Transverse colon (tissue), 4 donors: Measurements from ENCODE around the gene AMPD3. TPM values are rescaled to one million over a fixed set of nuclear protein-coding genes. Genes with fewer than 3 reads are reported as not detected.

Source experiments
- DNase-seq: peaks from one replicate; pipeline ENCODE4 v3.0.0-alpha.2; 2019
- H3K27ac ChIP-seq, 4 donors: fragments of 200-600 bp; sonication (generic); 2 replicates each; pipeline ENCODE4 v1.5.1; 2016 to 2018; ENCODE audit warnings: inconsistent platforms in 4 of 4
- H3K27me3 ChIP-seq: fragments of 200-600 bp; sonication (generic); 2 replicates; pipeline ENCODE4 v1.5.1; 2017; ENCODE audit warnings: inconsistent platforms
- H3K36me3 ChIP-seq, 4 donors: fragments of 200-600 bp; sonication (generic); 2 replicates each; pipeline ENCODE4 v1.5.1; 2017 to 2019; ENCODE audit warnings: inconsistent platforms in 4 of 4
- H3K4me1 ChIP-seq, 4 donors: fragments of 200-600 bp; sonication (generic); 2 replicates each; pipeline ENCODE4 v1.5.1; 2017 to 2020; ENCODE audit warnings: inconsistent platforms in 4 of 4
- H3K4me3 ChIP-seq, 4 donors: fragments of 200-600 bp; sonication (generic); 1 replicate in 1 of 4; 2 replicates in 3 of 4; pipeline versions ENCODE4 v1.5.1 to v1.6.1; 2017 to 2019; ENCODE audit warnings: inconsistent platforms in 4 of 4
- H3K9me3 ChIP-seq, 2 donors: fragments of 200-600 bp; sonication (generic); 2 replicates each; pipeline ENCODE4 v1.5.1; 2017 to 2019; ENCODE audit warnings: inconsistent platforms in 2 of 2
- EP300 ChIP-seq: sonication (generic); formaldehyde crosslinking; IDR thresholded peaks from one replicate; pipeline ENCODE4 v1.6.1; 2017; ENCODE audit warnings: antibody characterized with exemption, low read depth
- POLR2A ChIP-seq: fragments of 450-650 bp; IDR thresholded peaks from one replicate; pipeline ENCODE4 v1.6.1; 2016; ENCODE audit warnings: antibody characterized with exemption, mild to moderate bottlenecking, moderate library complexity
- POLR2AphosphoS5 ChIP-seq, 3 donors: sonication (generic); formaldehyde crosslinking; IDR thresholded peaks; one replicate each; pipeline ENCODE4 v1.6.1; 2016; ENCODE audit warnings: antibody characterized with exemption in 3 of 3
- WGBS, 2 donors: methylation state at CpG; one replicate each; pipeline ENCODE4 v1.1.5; 2018; ENCODE audit warnings: low coverage in 1 of 2; 5-methylcytosine and 5-hydroxymethylcytosine counted together
- in situ Hi-C, 4 donors: fragments of 200-750 bp; cut with MboI; loops; one replicate each; pipeline versions ENCODE4 v1.15.0 to v1.15.1; 2017; ENCODE audit warnings: low sequenced_read_pairs in 3 of 4, low pct_ligation_motif_present in 1 of 4, low pct_unique_long_range_greater_than_20kb in 1 of 4
- intact Hi-C: fragments of 100-400 bp; cut with DNase I; formaldehyde crosslinking; loops from one replicate; pipeline ENCODE4 v1.15.1; 2023; ENCODE audit warnings: low total_unique reads
- total RNA-seq, 4 donors: library from RNA; depleted of rRNA; stranded (reverse); fragments of >200 nt; gene quantifications; one replicate each; pipeline ENCODE4 v1.1.0, GENCODE V29; 2016
- TF ChIP-seq, protein P1 (sequence below), 5 experiments: fragments of 200-600 bp in 3 of 5; fragments of 450-650 bp in 2 of 5; sonication (generic) in 3 of 5; IDR thresholded peaks; 1 replicate in 2 of 5; 2 replicates in 3 of 5; pipeline ENCODE4 v1.5.1; 2016 to 2017; ENCODE audit warnings: antibody characterized with exemption in 5 of 5, inconsistent platforms in 3 of 5, mild to moderate bottlenecking in 2 of 5, moderate library complexity in 1 of 5

The AMPD3 gene
- total RNA-seq, 4 donors from 2014 or later: 2.4 to 32.9 (median 11.2) TPM

DNA sequence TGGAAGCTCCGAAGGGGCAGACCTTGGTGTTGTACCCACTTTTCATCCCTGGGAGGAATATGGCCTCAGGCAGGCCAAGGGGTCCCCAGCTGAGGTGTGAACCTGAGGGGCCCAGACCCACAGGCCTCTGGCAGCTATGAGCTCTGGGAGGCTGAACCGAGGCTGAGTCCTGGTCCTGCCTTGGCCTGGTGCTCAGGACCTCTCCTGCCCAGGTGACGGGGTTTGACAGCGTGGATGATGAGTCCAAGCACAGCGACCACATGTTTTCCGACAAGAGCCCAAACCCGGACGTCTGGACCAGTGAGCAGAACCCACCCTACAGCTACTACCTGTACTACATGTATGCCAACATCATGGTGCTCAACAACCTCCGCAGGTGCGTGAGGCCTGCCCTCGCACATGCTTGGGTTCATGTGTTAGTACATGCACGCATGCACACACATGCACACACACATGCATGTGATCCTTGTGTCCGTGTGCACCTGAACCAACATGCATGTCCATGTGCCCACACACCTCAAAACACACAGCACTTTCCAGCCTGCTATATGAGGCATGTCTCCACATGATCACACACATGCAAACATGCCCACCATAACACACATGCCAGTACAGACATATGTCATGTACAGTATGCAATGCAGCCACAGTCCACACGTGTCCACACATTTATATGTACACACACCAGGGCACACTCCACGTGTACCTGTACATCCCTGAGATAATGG, 45.0 kb downstream of the AMPD3 start:
- in situ Hi-C loops (no loop called here), intact Hi-C loops (no loop called here)
- no peaks in the 10 kb centered on the region for H3K27me3 ChIP-seq
- TF ChIP-seq POLR2A (no peak), POLR2AphosphoS5 (IDR thresholded peaks at IDR 0.05) (no peak), EP300 (no peak)
- TF ChIP-seq, protein P1, sequence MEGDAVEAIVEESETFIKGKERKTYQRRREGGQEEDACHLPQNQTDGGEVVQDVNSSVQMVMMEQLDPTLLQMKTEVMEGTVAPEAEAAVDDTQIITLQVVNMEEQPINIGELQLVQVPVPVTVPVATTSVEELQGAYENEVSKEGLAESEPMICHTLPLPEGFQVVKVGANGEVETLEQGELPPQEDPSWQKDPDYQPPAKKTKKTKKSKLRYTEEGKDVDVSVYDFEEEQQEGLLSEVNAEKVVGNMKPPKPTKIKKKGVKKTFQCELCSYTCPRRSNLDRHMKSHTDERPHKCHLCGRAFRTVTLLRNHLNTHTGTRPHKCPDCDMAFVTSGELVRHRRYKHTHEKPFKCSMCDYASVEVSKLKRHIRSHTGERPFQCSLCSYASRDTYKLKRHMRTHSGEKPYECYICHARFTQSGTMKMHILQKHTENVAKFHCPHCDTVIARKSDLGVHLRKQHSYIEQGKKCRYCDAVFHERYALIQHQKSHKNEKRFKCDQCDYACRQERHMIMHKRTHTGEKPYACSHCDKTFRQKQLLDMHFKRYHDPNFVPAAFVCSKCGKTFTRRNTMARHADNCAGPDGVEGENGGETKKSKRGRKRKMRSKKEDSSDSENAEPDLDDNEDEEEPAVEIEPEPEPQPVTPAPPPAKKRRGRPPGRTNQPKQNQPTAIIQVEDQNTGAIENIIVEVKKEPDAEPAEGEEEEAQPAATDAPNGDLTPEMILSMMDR (IDR thresholded peaks at IDR 0.05): no peak
- WGBS, 2 donors: 86 to 100% methylated on average over 2 to 14 of the region's 15 CpGs
- no peak overlapping the region for H3K4me3 ChIP-seq
- H3K9me3 ChIP-seq: no peaks in the 10 kb centered on the region
- H3K36me3 ChIP-seq: no peaks in the 10 kb centered on the region
- no peaks in the 10 kb centered on the region for H3K4me1 ChIP-seq
- no peak for DNase-seq
- no peak overlapping the region for H3K27ac ChIP-seq

DNA sequence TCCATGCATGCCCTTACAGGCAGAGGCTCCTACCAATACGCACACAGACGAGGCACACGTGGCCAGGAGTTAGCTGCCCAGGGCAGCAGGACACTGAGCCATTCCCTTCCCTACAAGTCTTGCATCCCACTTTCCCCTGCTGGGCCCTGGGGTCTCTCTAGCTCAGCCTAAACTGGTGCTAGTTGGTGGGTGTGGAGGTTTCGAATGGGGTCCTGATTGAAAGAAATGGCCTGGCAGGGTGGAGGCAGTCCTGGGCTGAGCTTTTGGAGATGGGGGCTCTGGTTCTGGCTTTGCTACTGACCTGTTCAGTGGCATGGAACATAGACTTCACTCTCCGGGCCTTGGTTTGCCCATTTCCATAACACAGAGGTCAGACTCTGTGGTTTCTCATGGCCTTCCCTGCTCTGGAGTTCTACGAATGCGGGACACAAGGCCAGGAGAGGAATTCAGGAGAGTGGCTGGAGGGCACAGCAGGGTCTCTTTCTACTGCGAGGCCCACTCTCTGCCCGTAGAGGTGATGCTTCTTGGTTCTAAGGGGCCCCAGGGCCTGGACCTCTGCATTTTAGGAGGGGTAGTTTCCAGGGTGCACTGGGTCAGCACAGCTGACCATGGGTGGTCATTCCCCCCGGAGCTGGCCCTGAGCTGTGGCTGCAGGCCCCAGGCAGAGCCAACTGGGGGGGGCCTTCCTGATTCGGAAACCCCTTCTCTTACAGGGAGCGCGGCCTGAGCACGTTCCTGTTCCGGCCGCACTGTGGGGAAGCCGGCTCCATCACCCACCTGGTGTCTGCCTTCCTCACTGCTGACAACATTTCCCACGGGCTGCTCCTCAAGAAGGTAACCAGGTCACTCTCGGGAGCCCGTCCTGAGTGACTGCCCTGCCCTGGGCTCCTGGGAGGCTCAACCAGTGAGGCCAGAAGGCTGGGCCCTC, 46.0 kb downstream of the AMPD3 start:
- H3K27ac ChIP-seq: no peak overlapping the region
- intact Hi-C loops (no loop called here), in situ Hi-C loops (no loop called here)
- H3K4me1 ChIP-seq: no peaks in the 10 kb centered on the region
- no peak for TF ChIP-seq EP300
- TF ChIP-seq POLR2A: no peak
- TF ChIP-seq, protein P1 (IDR thresholded peaks at IDR 0.05): no peak
- TF ChIP-seq POLR2AphosphoS5 (IDR thresholded peaks at IDR 0.05): no peak
- H3K27me3 ChIP-seq: no peaks in the 10 kb centered on the region
- H3K4me3 ChIP-seq: no peak overlapping the region
- no peaks in the 10 kb centered on the region for H3K36me3 ChIP-seq
- no peaks in the 10 kb centered on the region for H3K9me3 ChIP-seq
- no peak for DNase-seq
- WGBS, 2 donors: 96% methylated on average over 16 of the region's 20 CpGs; no CpG with 5 or more reads in 1 of the 2 donors

DNA sequence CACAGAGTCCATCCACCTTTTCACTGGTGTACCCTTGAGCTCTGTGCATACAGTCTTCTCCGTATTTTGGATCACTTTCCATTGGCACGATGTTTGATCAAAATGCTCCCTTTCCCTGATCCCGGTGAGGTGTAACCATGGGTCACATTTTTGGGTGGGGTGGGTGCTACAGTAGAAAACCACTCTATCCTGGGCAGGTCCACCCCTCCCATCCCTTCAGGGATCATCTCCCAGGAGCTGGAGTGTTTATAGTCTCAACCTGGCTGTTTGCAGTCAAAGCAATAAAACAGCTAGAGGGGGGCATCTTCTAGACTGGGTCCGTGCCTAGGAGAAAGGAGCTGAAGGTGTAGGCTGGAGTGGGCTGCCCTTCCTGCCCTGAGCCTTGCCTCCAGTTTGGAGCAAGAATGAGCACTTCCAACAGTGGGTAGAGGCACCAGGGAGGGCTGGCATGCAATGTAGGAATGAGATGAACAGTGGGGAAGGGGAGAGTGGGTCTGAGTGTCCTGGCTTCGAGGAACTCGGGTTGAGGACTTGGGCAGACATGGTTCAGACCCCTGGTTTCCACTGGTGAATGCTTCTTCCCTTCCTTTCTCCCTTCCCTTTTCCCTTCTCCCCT, 47.1 kb downstream of the AMPD3 start:
- intact Hi-C loops: no loop called here
- DNase-seq: no peak
- WGBS, 2 donors: 90 to 96% methylated on average over 5 to 6 of the region's 6 CpGs

DNA sequence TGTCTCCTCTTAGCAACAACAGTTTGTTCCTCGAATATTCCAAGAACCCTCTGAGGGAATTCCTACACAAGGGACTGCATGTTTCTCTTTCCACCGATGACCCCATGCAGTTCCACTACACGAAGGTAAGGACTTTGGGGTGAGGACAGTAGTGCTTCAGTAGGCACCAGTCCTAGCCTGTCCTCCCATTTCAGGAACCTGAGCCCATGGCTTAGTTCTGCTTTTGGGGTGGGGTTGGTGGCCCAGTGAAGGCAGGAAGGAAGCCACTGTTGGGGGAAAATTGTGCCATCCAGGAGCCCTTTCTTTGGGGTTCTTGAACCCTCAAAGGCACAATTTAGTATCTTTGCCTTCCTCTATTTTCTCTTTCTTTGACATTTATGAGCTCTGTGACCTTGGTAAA, 47.7 kb downstream of the AMPD3 start:
- H3K27ac ChIP-seq: peak overlapping the region in 1 of 4 donors; percentile 20
- H3K27me3 ChIP-seq: no peaks in the 10 kb centered on the region
- H3K9me3 ChIP-seq: no peaks in the 10 kb centered on the region
- no peaks in the 10 kb centered on the region for H3K4me1 ChIP-seq
- DNase-seq: no peak
- no peaks in the 10 kb centered on the region for H3K36me3 ChIP-seq
- WGBS, 2 donors: 78 to 100% methylated on average over 1 to 3 of the region's 3 CpGs
- in situ Hi-C loops (no loop called here), intact Hi-C loops (no loop called here)
- TF ChIP-seq EP300 (no peak), POLR2AphosphoS5 (IDR thresholded peaks at IDR 0.05) (no peak), POLR2A (no peak)
- TF ChIP-seq, protein P1 (IDR thresholded peaks at IDR 0.05): no peak
- no peak overlapping the region for H3K4me3 ChIP-seq

More for the DNA sequence above, 47.1 kb downstream of the AMPD3 start:
- H3K4me3 ChIP-seq: no peak overlapping the region
- no peaks in the 10 kb centered on the region for H3K27me3 ChIP-seq
- no peaks in the 10 kb centered on the region for H3K36me3 ChIP-seq
- no peak for TF ChIP-seq POLR2A
- in situ Hi-C loops: no loop called here
- no peaks in the 10 kb centered on the region for H3K4me1 ChIP-seq
- H3K9me3 ChIP-seq: no peaks in the 10 kb centered on the region
- H3K27ac ChIP-seq: no peak overlapping the region
